Measurements from ENCODE around the gene GNB2. TPM values are rescaled to one million over a fixed set of nuclear protein-coding genes. Genes with fewer than 3 reads are reported as not detected.

Gene GNB2
- total and polyA plus RNA-seq, 10 donors: 104 to 342 (median 242) TPM

DNA sequence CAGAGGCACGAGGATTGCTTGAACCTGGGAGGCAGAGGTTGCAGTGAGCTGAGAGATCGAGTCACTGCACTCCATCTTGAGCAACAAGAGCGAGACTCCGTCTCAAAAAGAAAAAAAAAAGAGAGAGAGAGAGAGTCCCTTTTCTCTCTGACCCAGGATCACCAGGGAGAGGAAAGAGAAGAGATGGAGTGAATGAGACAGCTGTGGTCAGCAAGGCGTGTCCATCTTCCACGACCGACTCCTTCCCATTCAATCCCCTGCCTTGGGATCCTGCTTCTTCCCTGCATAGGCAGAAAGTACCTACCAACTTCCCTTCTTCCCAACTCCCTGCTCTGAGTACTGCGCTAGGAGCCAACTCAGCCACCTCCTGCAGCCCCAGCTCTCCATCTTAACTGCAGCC lies 54.7 kb downstream of the GNB2 start:
- Histone ChIP-seq H3K9me3 (no peaks in the 10 kb centered on the region), H3K27ac (no peak overlapping the region), H3K36me3 (no peaks in the 10 kb centered on the region), H3K4me1 (peaks cover 0 to 10% (median 5%) of the 10 kb centered on the region in 6 donors), H3K27me3 (replicated peaks in 1 of 7) (peaks cover 0 to 30% (median 10%) of the 10 kb centered on the region in 7 donors), H3K4me3 (no peak overlapping the region)
- no peak for DNase-seq
- TF ChIP-seq CTCF (IDR thresholded peaks at IDR 0.05 in 8 of 11, conservative IDR thresholded peaks at IDR 0.05 in 3 of 11) (no peak), POLR2A (IDR thresholded peaks at IDR 0.05) (no peak), POLR2AphosphoS5 (IDR thresholded peaks at IDR 0.05) (no peak)
- intact Hi-C loops (cut with DNase I; ENCODE audit: low total_unique reads): no loop called here
- WGBS, 5 donors: 71 to 80% (median 78%) methylated on average over 8 of the region's 8 CpGs

Other genes starting within 250 kb of the GNB2 start
- 1 to 10 TPM; 4.5 to 8.3 (median 6.3) TPM for gene ZCWPW1, start 245.0 kb upstream of the GNB2 start, total RNA-seq
- gene ZCWPW1, start 245.0 kb upstream of the GNB2 start, polyA plus RNA-seq: 10 to 100 TPM; 21.7 to 42.6 (median 24.3) TPM
- gene MEPCE, start 243.9 kb upstream of the GNB2 start, total RNA-seq: 10 to 100 TPM; 42.3 to 82.2 (median 67.3) TPM
- gene MEPCE, start 243.9 kb upstream of the GNB2 start, polyA plus RNA-seq: 10 to 100 TPM; 31.4 to 56.9 (median 38.0) TPM
- gene PPP1R35, start 237.2 kb upstream of the GNB2 start, total RNA-seq: 10 to 100 TPM; 46.7 to 63.8 (median 57.7) TPM
- 100 to 1,000 TPM in 2 of 3 donors, 10 to 100 TPM in 1; 87.6 to 111 (median 111) TPM for gene PPP1R35, start 237.2 kb upstream of the GNB2 start, polyA plus RNA-seq
- gene SPACDR, start 209.5 kb upstream of the GNB2 start, total RNA-seq: 1 to 10 TPM in 5 of 7 donors, not detected in 2; 1.3 to 4.6 (median 1.9) TPM
- gene SPACDR, start 209.5 kb upstream of the GNB2 start, polyA plus RNA-seq: 1 to 10 TPM in 2 of 3 donors, under 1 TPM in 1; 0.65 to 2.1 (median 1.2) TPM
- gene TSC22D4, start 194.5 kb upstream of the GNB2 start, total RNA-seq: 100 to 1,000 TPM in 3 of 7 donors, 10 to 100 TPM in 4; 67.1 to 119 (median 98.8) TPM
- 100 to 1,000 TPM in 1 of 3 donors, 10 to 100 TPM in 2; 57.2 to 105 (median 83.9) TPM for gene TSC22D4, start 194.5 kb upstream of the GNB2 start, polyA plus RNA-seq
- 1 to 10 TPM in 3 of 7 donors, under 1 TPM in 3, not detected in 1; 0.32 to 2.1 (median 1.2) TPM for gene NYAP1, start 189.8 kb upstream of the GNB2 start, total RNA-seq
- gene NYAP1, start 189.8 kb upstream of the GNB2 start, polyA plus RNA-seq: under 1 TPM; 0.07 to 0.54 (median 0.14) TPM
- 100 to 1,000 TPM in 1 of 7 donors, 10 to 100 TPM in 6; 28.2 to 110 (median 52.3) TPM for gene AGFG2, start 134.5 kb upstream of the GNB2 start, total RNA-seq
- 10 to 100 TPM; 14.2 to 57.1 (median 17.4) TPM for gene AGFG2, start 134.5 kb upstream of the GNB2 start, polyA plus RNA-seq
- 10 to 100 TPM; 11.0 to 28.4 (median 21.1) TPM for gene SAP25, start 99.8 kb upstream of the GNB2 start, total RNA-seq
- 10 to 100 TPM; 25.3 to 75.6 (median 50.6) TPM for gene SAP25, start 99.8 kb upstream of the GNB2 start, polyA plus RNA-seq
- 100 to 1,000 TPM; 145 to 333 (median 186) TPM for gene LRCH4, start 87.6 kb upstream of the GNB2 start, total RNA-seq
- gene LRCH4, start 87.6 kb upstream of the GNB2 start, polyA plus RNA-seq: 100 to 1,000 TPM; 151 to 310 (median 269) TPM
- gene FBXO24, start 87.4 kb upstream of the GNB2 start, total RNA-seq: 1 to 10 TPM in 4 of 7 donors, under 1 TPM in 2, not detected in 1; 0.54 to 1.5 (median 1.2) TPM
- 1 to 10 TPM in 2 of 3 donors, under 1 TPM in 1; 0.67 to 1.6 (median 1.2) TPM for gene FBXO24, start 87.4 kb upstream of the GNB2 start, polyA plus RNA-seq
- 10 to 100 TPM in 6 of 7 donors, 1 to 10 TPM in 1; 7.1 to 31.4 (median 21.9) TPM for gene PCOLCE, start 71.4 kb upstream of the GNB2 start, total RNA-seq
- 10 to 100 TPM; 29.0 to 38.7 (median 30.2) TPM for gene PCOLCE, start 71.4 kb upstream of the GNB2 start, polyA plus RNA-seq
- 10 to 100 TPM; 13.4 to 20.4 (median 16.0) TPM for gene MOSPD3, start 61.2 kb upstream of the GNB2 start, total RNA-seq
- 10 to 100 TPM; 11.2 to 16.8 (median 13.9) TPM for gene MOSPD3, start 61.2 kb upstream of the GNB2 start, polyA plus RNA-seq
- 1 to 10 TPM; 1.9 to 6.6 (median 2.4) TPM for gene TFR2, start 32.2 kb upstream of the GNB2 start, total RNA-seq
- 1 to 10 TPM; 1.7 to 1.9 (median 1.8) TPM for gene TFR2, start 32.2 kb upstream of the GNB2 start, polyA plus RNA-seq
- gene ACTL6B, start 17.3 kb upstream of the GNB2 start, total RNA-seq: not detected
- gene ACTL6B, start 17.3 kb upstream of the GNB2 start, polyA plus RNA-seq: not detected
- gene GIGYF1, start 20.5 kb downstream of the GNB2 start, total RNA-seq: 100 to 1,000 TPM in 1 of 7 donors, 10 to 100 TPM in 6; 35.3 to 102 (median 71.5) TPM
- 10 to 100 TPM; 15.4 to 56.2 (median 36.0) TPM for gene GIGYF1, start 20.5 kb downstream of the GNB2 start, polyA plus RNA-seq
- gene POP7, start 32.4 kb downstream of the GNB2 start, total RNA-seq: 10 to 100 TPM; 14.9 to 22.8 (median 17.2) TPM
- 10 to 100 TPM; 30.6 to 39.1 (median 38.2) TPM for gene POP7, start 32.4 kb downstream of the GNB2 start, polyA plus RNA-seq
- under 1 TPM in 1 of 7 donors, not detected in 6; 0.42 TPM for gene EPO, start 46.7 kb downstream of the GNB2 start, total RNA-seq
- gene EPO, start 46.7 kb downstream of the GNB2 start, polyA plus RNA-seq: under 1 TPM; 0.06 to 0.26 (median 0.13) TPM
- gene ZAN, start 59.9 kb downstream of the GNB2 start, total RNA-seq: not detected
- under 1 TPM in 1 of 3 donors, not detected in 2; under 0.01 TPM for gene ZAN, start 59.9 kb downstream of the GNB2 start, polyA plus RNA-seq
- gene EPHB4, start 153.8 kb downstream of the GNB2 start, total RNA-seq: 100 to 1,000 TPM in 5 of 7 donors, 10 to 100 TPM in 2; 82.9 to 157 (median 109) TPM
- 10 to 100 TPM; 14.8 to 34.7 (median 21.4) TPM for gene EPHB4, start 153.8 kb downstream of the GNB2 start, polyA plus RNA-seq
- gene SLC12A9, start 179.0 kb downstream of the GNB2 start, total RNA-seq: 100 to 1,000 TPM in 1 of 7 donors, 10 to 100 TPM in 6; 34.4 to 109 (median 55.7) TPM
- gene SLC12A9, start 179.0 kb downstream of the GNB2 start, polyA plus RNA-seq: 10 to 100 TPM; 17.0 to 48.4 (median 39.3) TPM
- gene TRIP6, start 193.6 kb downstream of the GNB2 start, total RNA-seq: 10 to 100 TPM; 17.6 to 30.2 (median 22.2) TPM
- gene TRIP6, start 193.6 kb downstream of the GNB2 start, polyA plus RNA-seq: 10 to 100 TPM; 12.4 to 22.4 (median 14.8) TPM
- 100 to 1,000 TPM in 4 of 7 donors, 10 to 100 TPM in 3; 67.0 to 160 (median 132) TPM for gene SRRT, start 201.4 kb downstream of the GNB2 start, total RNA-seq
- gene SRRT, start 201.4 kb downstream of the GNB2 start, polyA plus RNA-seq: 100 to 1,000 TPM in 1 of 3 donors, 10 to 100 TPM in 2; 54.7 to 104 (median 92.6) TPM
- 1 to 10 TPM; 1.3 to 5.6 (median 2.8) TPM for gene UFSP1, start 216.0 kb downstream of the GNB2 start, total RNA-seq
- 1 to 10 TPM; 4.2 to 6.9 (median 5.1) TPM for gene UFSP1, start 216.0 kb downstream of the GNB2 start, polyA plus RNA-seq
- gene ACHE, start 222.1 kb downstream of the GNB2 start, total RNA-seq: 10 to 100 TPM in 1 of 7 donors, 1 to 10 TPM in 6; 2.1 to 10.8 (median 4.4) TPM
- 1 to 10 TPM; 2.0 to 3.7 (median 3.1) TPM for gene ACHE, start 222.1 kb downstream of the GNB2 start, polyA plus RNA-seq

All from spleen (tissue), 11 donors.